ENCODE measurements around the gene KLHL8. TPM values are rescaled to one million over a fixed set of nuclear protein-coding genes. Genes with fewer than 3 reads are reported as not detected.

KLHL8 gene
- polyA plus RNA-seq, 3 donors = 2.9 to 8.8 (median 5.7) TPM

DNA sequence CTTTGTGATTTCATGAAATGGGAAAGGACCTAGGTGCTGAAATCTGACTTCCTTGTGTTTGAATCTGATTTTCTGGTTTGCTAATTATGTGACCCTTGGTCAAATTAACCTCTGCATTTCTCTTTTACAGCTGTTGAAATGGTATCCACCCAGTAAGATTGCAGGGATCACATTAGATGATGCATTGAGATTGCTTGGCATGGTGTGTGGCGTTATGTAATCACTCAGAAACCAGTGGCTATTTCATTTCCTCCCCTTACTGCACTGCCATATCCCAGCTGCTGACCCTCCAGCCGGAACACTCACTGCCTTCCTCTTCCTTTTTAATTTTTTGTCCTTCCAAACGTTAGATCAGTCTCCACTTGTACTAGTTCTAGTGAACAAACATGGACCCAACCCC is 79.0 kb downstream of the KLHL8 start:
- WGBS, 3 donors = 32 to 78% (median 37%) methylated on average over 3 of the region's 3 CpGs
- H3K27ac ChIP-seq (ENCODE audit: low read depth, low read length) = no peak overlapping the region

- H3K27ac ChIP-seq (ENCODE audit: low read depth, low read length) = no peak overlapping the region
- 61 to 96% (median 79%) methylated on average over 3 of the region's 3 CpGs for WGBS, 3 donors
Observed at GRCh38 chr4:87134122-87134521, 86.3 kb downstream of the KLHL8 start.

- H3K27ac ChIP-seq (ENCODE audit: low read depth, low read length) = no peak overlapping the region
- WGBS, 3 donors = 57 to 81% (median 77%) methylated on average over 2 of the region's 2 CpGs
Observed at GRCh38 chr4:87133183-87133582, 87.2 kb downstream of the KLHL8 start.

DNA sequence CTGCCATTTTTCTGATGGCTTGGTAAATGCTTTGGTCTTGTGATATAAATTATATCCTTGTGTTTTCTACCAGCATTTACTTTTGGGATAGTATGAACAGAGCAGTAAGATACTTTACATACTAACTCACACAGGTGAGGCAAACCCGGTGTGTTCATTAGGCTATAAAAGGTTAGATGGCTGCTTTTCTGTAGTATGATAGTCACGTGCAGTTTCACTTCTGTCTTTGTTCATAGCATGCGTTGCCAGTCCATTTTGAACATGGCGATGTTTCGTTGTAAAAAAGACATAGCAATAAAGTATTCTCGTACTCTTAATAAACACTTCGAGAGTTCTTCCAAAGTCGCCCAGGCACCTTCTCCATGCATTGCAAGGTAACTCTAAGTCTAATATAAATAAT is 88.4 kb downstream of the KLHL8 start:
- 94 to 97% (median 95%) methylated on average over 8 of the region's 8 CpGs for WGBS, 3 donors

DNA sequence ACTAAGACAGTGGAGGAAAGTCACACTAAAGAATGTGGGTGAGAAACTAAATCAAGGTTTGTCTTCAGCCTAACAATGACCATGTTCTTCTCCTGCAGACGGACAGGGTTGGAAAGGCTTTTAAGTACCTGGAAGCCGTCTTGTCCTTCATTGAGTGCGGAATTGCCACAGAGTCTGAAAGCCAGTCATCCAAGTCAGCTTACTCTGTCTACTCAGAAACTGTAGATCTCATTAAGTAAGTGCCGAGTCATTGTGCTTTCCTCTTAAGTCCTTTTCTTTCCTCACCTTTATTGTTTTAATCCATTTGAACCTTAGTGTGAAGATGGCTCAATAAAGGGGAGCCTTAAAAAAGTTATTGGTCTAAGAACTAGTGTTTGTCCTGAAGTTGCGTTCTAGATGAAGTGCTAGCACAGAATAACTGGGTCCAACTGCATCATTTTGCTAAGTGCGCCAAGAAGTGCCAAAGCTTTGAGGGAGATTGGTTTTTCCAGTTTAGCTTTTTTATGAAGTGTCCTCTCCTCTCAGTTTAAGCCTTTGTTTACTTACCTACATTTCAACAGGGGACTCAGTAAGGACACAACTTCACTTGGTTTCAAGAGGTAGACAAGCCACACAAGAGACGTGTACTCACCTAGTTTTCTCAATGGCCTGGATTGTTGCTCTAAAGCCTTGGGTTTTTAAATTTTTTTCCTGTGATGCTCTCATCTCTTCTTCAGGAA is 89.3 kb downstream of the KLHL8 start:
- WGBS, 3 donors = 86 to 98% (median 97%) methylated on average over 7 of the region's 7 CpGs
- H3K27ac ChIP-seq (ENCODE audit: low read depth, low read length) = no peak overlapping the region

More for the DNA sequence above, 88.4 kb downstream of the KLHL8 start:
- no peak overlapping the region for H3K27ac ChIP-seq (ENCODE audit: low read depth, low read length)

DNA sequence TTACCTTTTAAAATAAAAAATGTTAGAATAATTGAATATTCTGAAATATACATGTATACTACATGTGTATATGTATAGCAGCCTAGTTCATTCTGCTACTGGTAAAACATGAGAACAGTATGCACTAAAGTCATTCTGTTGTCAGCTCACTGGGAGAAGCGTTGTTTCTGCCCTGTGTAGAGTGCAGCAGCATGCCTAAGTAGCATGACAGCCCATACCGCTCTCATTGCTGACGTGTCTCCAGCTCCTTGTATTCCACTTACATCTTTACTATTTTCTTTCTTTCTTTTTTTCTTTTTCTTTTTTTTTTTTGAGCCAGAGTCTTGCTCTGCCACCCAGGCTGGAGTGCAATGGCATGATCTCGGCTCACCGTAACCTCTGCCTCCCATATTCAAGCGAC is 90.7 kb downstream of the KLHL8 start:
- 97 to 99% (median 99%) methylated on average over 6 of the region's 6 CpGs for WGBS, 3 donors
- H3K27ac ChIP-seq (ENCODE audit: low read depth, low read length) = no peak overlapping the region

DNA sequence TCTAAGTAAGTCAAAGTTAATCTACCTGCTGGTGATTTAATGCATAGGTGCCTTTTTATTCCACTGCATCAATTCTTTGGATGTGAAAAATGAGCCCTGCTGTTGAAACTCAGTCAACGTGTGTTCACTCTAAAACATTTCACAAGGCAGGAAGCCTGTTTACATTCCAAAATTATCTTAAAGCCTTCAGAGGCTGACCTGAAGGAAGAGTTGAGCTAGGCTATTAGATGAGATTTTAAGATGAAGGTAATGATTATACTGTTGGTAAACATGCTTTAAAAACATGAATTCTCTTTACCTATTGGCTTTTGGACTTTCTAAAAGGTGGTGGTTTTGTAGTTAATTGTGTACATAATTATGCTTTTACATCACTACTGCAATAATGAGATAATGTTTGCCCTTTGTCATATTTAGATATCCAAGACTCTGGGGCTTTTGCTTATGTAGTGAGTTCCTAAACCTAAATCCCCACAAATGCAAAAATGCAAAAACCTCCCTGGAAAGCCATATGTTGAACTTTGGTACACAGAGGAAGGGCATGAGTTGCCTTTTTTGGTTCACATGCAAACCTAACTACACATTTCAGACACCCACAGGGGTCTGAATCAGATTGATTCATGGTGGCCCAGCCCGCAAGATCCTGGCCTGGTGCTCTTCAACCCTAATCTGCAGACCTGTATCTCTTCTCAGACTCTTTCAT is 92.3 kb downstream of the KLHL8 start:
- WGBS, 3 donors = 64 to 75% (median 70%) methylated on average over 2 of the region's 2 CpGs
- no peak overlapping the region for H3K27ac ChIP-seq (ENCODE audit: low read depth, low read length)

DNA sequence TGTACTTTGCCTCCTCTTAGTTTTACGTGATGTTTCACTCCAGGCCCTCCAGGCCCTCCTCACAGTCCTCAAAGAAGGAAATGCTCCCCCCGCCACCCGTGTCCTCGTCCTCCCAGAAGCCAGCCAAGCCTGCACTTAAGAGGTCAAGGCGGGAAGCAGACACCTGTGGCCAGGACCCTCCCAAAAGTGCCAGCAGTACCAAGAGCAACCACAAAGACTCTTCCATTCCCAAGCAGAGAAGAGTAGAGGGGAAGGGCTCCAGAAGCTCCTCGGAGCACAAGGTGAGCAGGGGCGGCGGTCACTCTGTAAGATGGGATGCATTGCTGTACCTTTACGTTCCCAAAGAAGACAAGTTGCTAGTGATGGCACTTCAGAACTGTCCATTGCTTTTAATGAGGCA is 94.4 kb downstream of the KLHL8 start:
- WGBS, 3 donors = 91 to 99% (median 92%) methylated on average over 9 of the region's 9 CpGs
- H3K27ac ChIP-seq (ENCODE audit: low read depth, low read length) = no peak overlapping the region

DNA sequence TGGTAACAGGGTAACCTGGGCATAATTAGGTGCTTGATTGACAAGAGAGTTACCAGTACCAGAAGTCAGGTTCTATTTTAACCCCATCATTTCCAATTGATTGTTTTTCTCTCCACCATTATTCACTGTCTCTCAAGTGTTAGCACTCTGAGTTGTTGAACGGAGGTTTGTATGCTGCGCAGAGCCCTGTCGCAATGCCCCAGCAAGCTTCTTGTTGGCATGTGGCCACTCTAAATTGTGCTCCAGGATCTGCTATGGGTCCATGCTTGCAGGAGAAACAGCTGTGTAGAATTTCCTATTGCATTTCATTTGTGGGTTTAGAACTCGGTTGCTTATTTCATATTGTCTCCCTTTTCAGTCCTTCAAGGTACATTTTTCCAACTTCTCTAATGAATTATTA is 98.2 kb downstream of the KLHL8 start:
- 54 to 76% (median 63%) methylated on average over 4 of the region's 4 CpGs for WGBS, 3 donors
- no peak overlapping the region for H3K27ac ChIP-seq (ENCODE audit: low read depth, low read length)

GRCh38 chr4:87121341-87122065 is 98.9 kb downstream of the KLHL8 start:
- H3K27ac ChIP-seq (ENCODE audit: low read depth, low read length) = no peak overlapping the region
- WGBS, 3 donors = 62 to 80% (median 67%) methylated on average over 4 of the region's 4 CpGs

- 67 to 82% (median 71%) methylated on average over 18 of the region's 18 CpGs for WGBS, 3 donors
- no peak overlapping the region for H3K27ac ChIP-seq (ENCODE audit: low read depth, low read length)
Observed at GRCh38 chr4:87120411-87121162, 99.8 kb downstream of the KLHL8 start.

- WGBS, 3 donors = 75 to 94% (median 79%) methylated on average over 4 of the region's 4 CpGs
- H3K27ac ChIP-seq (ENCODE audit: low read depth, low read length) = no peak overlapping the region
Observed at GRCh38 chr4:87120010-87120409, 100.4 kb downstream of the KLHL8 start.

DNA sequence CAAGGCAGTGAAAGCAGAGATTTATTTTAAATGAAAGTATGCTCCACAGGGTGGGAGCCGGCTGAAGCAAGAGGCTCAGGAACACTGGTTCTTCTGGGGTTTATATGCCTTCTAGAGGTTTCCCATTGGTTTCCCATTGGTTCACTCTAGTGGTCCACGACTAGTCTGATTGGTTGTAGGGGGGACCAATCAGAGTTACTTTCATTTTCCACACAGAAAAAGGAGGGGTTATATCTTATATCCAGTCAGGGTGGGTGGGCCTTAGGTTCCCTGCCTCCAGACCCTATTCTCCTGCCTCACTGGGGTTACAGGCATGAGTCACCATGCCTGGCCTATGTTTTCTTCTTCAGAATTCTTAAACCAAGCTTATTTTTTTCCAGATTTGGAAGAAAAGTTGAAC is 101.6 kb downstream of the KLHL8 start:
- H3K27ac ChIP-seq (ENCODE audit: low read depth, low read length) = no peak overlapping the region

DNA sequence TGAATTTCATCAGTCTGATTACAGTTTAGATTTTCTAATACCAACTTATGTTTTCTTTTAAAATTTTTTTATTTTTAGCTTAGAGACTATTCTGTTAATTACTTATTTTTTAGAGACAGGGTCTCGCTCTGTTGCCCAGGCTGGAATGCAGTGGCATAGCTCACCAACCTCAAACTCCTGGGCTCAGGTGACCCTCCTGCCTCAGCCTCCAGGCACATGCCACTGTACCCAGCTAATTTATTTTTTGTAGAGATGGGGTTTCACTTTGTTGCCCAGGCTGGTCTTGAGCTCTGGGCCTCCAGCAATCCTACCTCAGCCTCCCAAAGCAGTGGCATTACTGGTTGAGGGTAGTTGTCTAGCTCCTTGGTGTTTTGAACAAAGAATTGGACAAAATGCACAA is 102.0 kb downstream of the KLHL8 start:
- 89 to 100% (median 96%) methylated on average over 1 of the region's 1 CpG for WGBS, 3 donors
- H3K27ac ChIP-seq (ENCODE audit: low read depth, low read length) = no peak overlapping the region

More for the DNA sequence above, 101.6 kb downstream of the KLHL8 start:
- 90 to 97% (median 92%) methylated on average over 2 of the region's 2 CpGs for WGBS, 3 donors

GRCh38 chr4:87117732-87118075 is 102.7 kb downstream of the KLHL8 start:
- WGBS, 3 donors = 73 to 93% (median 91%) methylated on average over 5 of the region's 5 CpGs
- H3K27ac ChIP-seq (ENCODE audit: low read depth, low read length) = no peak overlapping the region

- WGBS, 3 donors = 55 to 81% (median 78%) methylated on average over 8 of the region's 8 CpGs
- H3K27ac ChIP-seq (ENCODE audit: low read depth, low read length) = no peak overlapping the region
Observed at GRCh38 chr4:87117051-87117731, 103.2 kb downstream of the KLHL8 start.

DNA sequence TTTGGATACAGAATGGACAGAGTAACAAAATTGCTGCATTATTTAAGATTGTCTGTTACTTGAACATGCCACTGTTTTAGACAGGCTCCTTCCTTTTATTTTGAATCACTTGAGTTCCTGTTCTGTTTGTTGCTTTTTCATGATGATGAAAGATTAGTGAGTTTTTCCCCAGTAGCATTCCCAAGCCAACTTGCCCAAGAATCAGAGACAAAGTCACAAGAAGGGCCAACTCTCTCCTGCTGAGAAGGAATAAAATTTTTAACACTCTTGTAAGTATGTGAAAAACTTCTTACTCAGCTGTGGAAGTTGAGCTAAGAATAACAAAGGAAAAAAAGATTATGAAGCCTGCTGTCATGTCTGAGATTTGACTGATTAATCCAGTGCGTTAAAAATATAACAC is 104.2 kb downstream of the KLHL8 start:
- 69 to 97% (median 95%) methylated on average over 1 of the region's 1 CpG for WGBS, 3 donors
- H3K27ac ChIP-seq (ENCODE audit: low read depth, low read length) = no peak overlapping the region
